Measurements from ENCODE around the gene PPARD. TPM values are rescaled to one million over a fixed set of nuclear protein-coding genes. Genes with fewer than 3 reads are reported as not detected.
A peak's percentile ranks its signal among the peaks of the same experiment; 100 is the strongest.

The PPARD gene
- total RNA-seq, 6 experiments from 2014 or later: 39.0 to 46.4 (median 41.2) TPM

- no peak overlapping the region for H3K4me3 Mint-ChIP-seq
Observed at GRCh38 chr6:35356391-35356790, 14.0 kb downstream of the PPARD start.

GRCh38 chr6:35357677-35358076 is 15.3 kb downstream of the PPARD start:
- H3K9me3 Mint-ChIP-seq: no peaks in the 10 kb centered on the region
- no peak for TF ChIP-seq CTCF (IDR thresholded peaks at IDR 0.05)
- H3K27ac Mint-ChIP-seq: peak overlapping the region; percentile 56; the same call in 1 of the 2 replicates
- no peaks in the 10 kb centered on the region; the same call in 1 of the 2 replicates for H3K27me3 Mint-ChIP-seq (ENCODE audit: insufficient read depth)
- peaks cover 73% of the 10 kb centered on the region for H3K4me1 Mint-ChIP-seq (ENCODE audit: low read depth)
- no peak overlapping the region for H3K4me3 Mint-ChIP-seq
- H3K36me3 Mint-ChIP-seq (ENCODE audit: low read depth): peaks cover 43% of the 10 kb centered on the region
- DNase-seq: no peak

More at GRCh38 chr6:35356391-35356790, 14.0 kb downstream of the PPARD start:
- no peak for TF ChIP-seq CTCF (IDR thresholded peaks at IDR 0.05)
- no peak overlapping the region; the same call in 1 of the 2 replicates for H3K27ac Mint-ChIP-seq
- peaks cover 73% of the 10 kb centered on the region for H3K4me1 Mint-ChIP-seq (ENCODE audit: low read depth)
- H3K9me3 Mint-ChIP-seq: no peaks in the 10 kb centered on the region
- H3K36me3 Mint-ChIP-seq (ENCODE audit: low read depth): peaks cover 55% of the 10 kb centered on the region
- no peak for DNase-seq
- H3K27me3 Mint-ChIP-seq (ENCODE audit: insufficient read depth): no peaks in the 10 kb centered on the region

GRCh38 chr6:35358086-35358485 is 15.7 kb downstream of the PPARD start:
- DNase-seq: no peak
- peaks cover 73% of the 10 kb centered on the region for H3K4me1 Mint-ChIP-seq (ENCODE audit: low read depth)
- peak overlapping the region; percentile 56; the same call in 1 of the 2 replicates for H3K27ac Mint-ChIP-seq
- H3K36me3 Mint-ChIP-seq (ENCODE audit: low read depth): peaks cover 39% of the 10 kb centered on the region
- H3K27me3 Mint-ChIP-seq (ENCODE audit: insufficient read depth): no peaks in the 10 kb centered on the region; the same call in 1 of the 2 replicates
- H3K4me3 Mint-ChIP-seq: no peak overlapping the region
- H3K9me3 Mint-ChIP-seq: no peaks in the 10 kb centered on the region
- no peak for TF ChIP-seq CTCF (IDR thresholded peaks at IDR 0.05)

GRCh38 chr6:35359346-35359743 is 17.0 kb downstream of the PPARD start:
- no peaks in the 10 kb centered on the region; the same call in 1 of the 2 replicates for H3K27me3 Mint-ChIP-seq (ENCODE audit: insufficient read depth)
- peaks cover 37% of the 10 kb centered on the region for H3K36me3 Mint-ChIP-seq (ENCODE audit: low read depth)
- peak overlapping the region; percentile 25; the same call in 1 of the 2 replicates for H3K27ac Mint-ChIP-seq
- H3K9me3 Mint-ChIP-seq: no peaks in the 10 kb centered on the region
- H3K4me3 Mint-ChIP-seq: no peak overlapping the region
- no peak for TF ChIP-seq CTCF (IDR thresholded peaks at IDR 0.05)
- no peak for DNase-seq
- peaks cover 72% of the 10 kb centered on the region for H3K4me1 Mint-ChIP-seq (ENCODE audit: low read depth)

- Mint-ChIP-seq H3K36me3 (ENCODE audit: low read depth) (peaks cover 32% of the 10 kb centered on the region), H3K9me3 (no peaks in the 10 kb centered on the region), H3K27ac (peak overlapping the region; percentile 72), H3K4me1 (ENCODE audit: low read depth) (peaks cover 67% of the 10 kb centered on the region), H3K4me3 (no peak overlapping the region), H3K27me3 (ENCODE audit: insufficient read depth) (no peaks in the 10 kb centered on the region; the same call in 1 of the 2 replicates)
- no peak for TF ChIP-seq CTCF (IDR thresholded peaks at IDR 0.05)
- DNase-seq: peak; percentile 47
Observed at GRCh38 chr6:35359744-35360348, 17.5 kb downstream of the PPARD start.

All from HFFc6 (cell line).